ENCODE measurements around the gene AGO1. TPM values are rescaled to one million over a fixed set of nuclear protein-coding genes. Genes with fewer than 3 reads are reported as not detected.
"Not testable (repeated sequence)": the region's sequence is repeated elsewhere in the genome, so short reads cannot be mapped to it uniquely, and the experiment has no call there.

AGO1 gene
- total RNA-seq, 2 experiments from 2014 or later, result 20.8 to 21.3 TPM

GRCh38 chr1:35852241-35852640 lies 30.8 kb upstream of the AGO1 start:
- H3K27me3 Mint-ChIP-seq (ENCODE audit: low read depth), result no peaks in the 10 kb centered on the region
- no peak overlapping the region for H3K27ac Mint-ChIP-seq
- H3K36me3 Mint-ChIP-seq (ENCODE audit: low read depth), result peaks cover 16% of the 10 kb centered on the region
- DNase-seq, result no peak
- no peaks in the 10 kb centered on the region for H3K9me3 Mint-ChIP-seq (ENCODE audit: insufficient read depth)
- no peak for ATAC-seq
- H3K4me1 Mint-ChIP-seq (ENCODE audit: low read depth), result no peaks in the 10 kb centered on the region
- CTCF ChIA-PET, result no interaction called here
- no peak overlapping the region for H3K4me3 Mint-ChIP-seq
- POLR2A ChIA-PET, result no interaction called here

DNA sequence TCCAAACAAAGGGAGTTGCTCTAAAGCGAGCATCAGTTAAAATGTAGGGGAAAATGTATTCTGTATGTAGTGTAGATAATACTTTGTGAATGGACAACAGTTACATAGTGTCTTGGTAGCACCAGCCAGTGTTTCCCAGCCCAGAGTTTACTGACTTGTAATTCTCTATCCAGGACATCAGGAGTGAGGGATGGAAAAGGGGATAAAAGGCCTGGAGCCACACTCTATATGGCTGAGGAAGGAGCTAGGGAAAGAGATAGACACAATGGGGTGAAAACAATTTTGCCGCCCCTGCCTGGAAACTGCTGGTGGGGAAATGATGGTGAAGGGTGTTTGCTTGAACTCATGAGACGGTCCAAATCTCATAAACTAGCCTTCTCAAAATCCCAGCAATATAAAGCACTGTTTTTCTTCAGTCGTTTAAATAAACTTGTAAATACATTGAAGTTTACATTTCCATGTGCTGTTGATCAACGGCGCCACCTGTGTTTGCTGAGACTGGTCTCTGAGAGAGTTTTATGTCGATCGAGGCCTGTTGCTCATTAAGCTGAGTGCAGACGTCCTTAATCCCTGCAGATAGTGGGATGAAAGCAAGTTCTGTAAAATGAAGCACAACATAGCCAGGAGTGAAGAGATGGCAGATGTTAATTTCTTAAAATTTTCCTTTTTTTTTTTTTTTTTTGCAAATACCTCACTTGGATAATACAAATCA lies 27.9 kb upstream of the AGO1 start:
- H3K27me3 Mint-ChIP-seq (ENCODE audit: low read depth), result no peaks in the 10 kb centered on the region
- no peaks in the 10 kb centered on the region for H3K4me1 Mint-ChIP-seq (ENCODE audit: low read depth)
- H3K36me3 Mint-ChIP-seq (ENCODE audit: low read depth), result peaks cover 14% of the 10 kb centered on the region
- H3K4me3 Mint-ChIP-seq, result no peak overlapping the region
- ATAC-seq (no peak), DNase-seq (no peak)
- H3K27ac Mint-ChIP-seq, result no peak overlapping the region
- no peaks in the 10 kb centered on the region for H3K9me3 Mint-ChIP-seq (ENCODE audit: insufficient read depth)
- POLR2A ChIA-PET, result no interaction called here
- CTCF ChIA-PET, result interaction anchor here (2.1 kb wide), 1 partner anchor 27 kb away, joined by 12 read pairs; the partner anchor contains the start of gene AGO1

- Mint-ChIP-seq H3K4me3 (no peak overlapping the region), H3K36me3 (ENCODE audit: low read depth) (peaks cover 4% of the 10 kb centered on the region), H3K9me3 (ENCODE audit: insufficient read depth) (no peaks in the 10 kb centered on the region), H3K27ac (no peak overlapping the region), H3K4me1 (ENCODE audit: low read depth) (no peaks in the 10 kb centered on the region), H3K27me3 (ENCODE audit: low read depth) (peaks cover 8% of the 10 kb centered on the region)
- POLR2A ChIA-PET, result no interaction called here
- no peak for ATAC-seq
- DNase-seq, result no peak
- CTCF ChIA-PET, result interaction anchor here (2.1 kb wide), 1 partner anchor 25 kb away, joined by 12 read pairs; the partner anchor contains the start of gene AGO1
These were observed 26.0 kb upstream of the AGO1 start for GRCh38 chr1:35856964-35857363.

GRCh38 chr1:35857830-35858229 lies 25.2 kb upstream of the AGO1 start:
- Mint-ChIP-seq H3K4me1 (ENCODE audit: low read depth) (no peaks in the 10 kb centered on the region), H3K4me3 (no peak overlapping the region), H3K9me3 (ENCODE audit: insufficient read depth) (no peaks in the 10 kb centered on the region), H3K27ac (no peak overlapping the region), H3K27me3 (ENCODE audit: low read depth) (peaks cover 8% of the 10 kb centered on the region), H3K36me3 (ENCODE audit: low read depth) (peaks cover 4% of the 10 kb centered on the region)
- no peak for DNase-seq
- ChIA-PET POLR2A (no interaction called here), CTCF (interaction anchor here (0.7 kb wide), 1 partner anchor 22 kb away, joined by 3 read pairs; no protein-coding TSS in a partner anchor)
- no peak for ATAC-seq

DNA sequence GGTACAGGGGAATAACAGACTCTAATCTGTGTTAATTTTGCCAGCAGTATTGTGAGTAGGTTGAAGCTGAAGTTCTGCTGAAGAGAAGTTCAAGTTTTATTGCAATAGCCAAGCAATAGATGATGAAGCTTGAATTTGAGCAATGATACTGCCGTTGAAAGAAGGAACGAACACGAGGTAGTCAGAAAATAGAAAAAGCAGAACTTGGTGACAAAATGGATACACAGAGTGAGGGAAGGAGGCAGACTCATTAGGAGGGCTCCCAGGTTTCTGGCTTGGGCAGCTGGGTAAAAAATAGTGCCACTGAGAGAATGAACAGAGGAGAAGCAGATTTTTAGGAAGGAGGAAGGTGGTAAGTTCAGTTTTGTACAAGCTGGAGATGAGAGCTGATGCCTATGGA lies 22.3 kb upstream of the AGO1 start:
- Mint-ChIP-seq H3K4me3 (no peak overlapping the region), H3K36me3 (ENCODE audit: low read depth) (no peaks in the 10 kb centered on the region), H3K9me3 (ENCODE audit: insufficient read depth) (no peaks in the 10 kb centered on the region), H3K27ac (no peak overlapping the region), H3K27me3 (ENCODE audit: low read depth) (peaks cover 10% of the 10 kb centered on the region), H3K4me1 (ENCODE audit: low read depth) (no peaks in the 10 kb centered on the region)
- ATAC-seq, result no peak
- no peak for DNase-seq
- ChIA-PET CTCF (interaction anchor here (0.9 kb wide), 1 partner anchor 22 kb away, joined by 3 read pairs; the partner anchor contains the start of gene AGO1), POLR2A (interaction anchor here (0.6 kb wide), 1 partner anchor 1992 kb away, joined by 5 read pairs; no protein-coding TSS in a partner anchor)

DNA sequence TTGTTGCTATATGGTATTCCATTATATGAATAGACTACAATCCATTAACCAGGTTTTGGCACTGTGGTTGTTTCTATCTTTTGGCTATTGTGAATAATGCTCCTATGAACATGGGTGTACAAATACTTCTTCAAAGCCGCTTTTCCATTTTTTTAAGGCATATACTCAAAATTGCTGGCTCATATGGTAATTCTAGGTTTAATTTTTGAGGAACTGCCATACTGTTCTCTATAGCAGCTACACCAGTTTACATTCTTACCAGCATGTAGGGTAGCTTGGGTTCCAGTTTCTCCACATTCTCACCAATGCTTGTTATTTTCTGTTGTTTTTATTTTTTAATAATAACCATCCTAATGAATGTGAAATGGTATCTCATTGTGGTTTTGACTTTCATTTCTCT lies 19.9 kb upstream of the AGO1 start:
- Mint-ChIP-seq H3K9me3 (ENCODE audit: insufficient read depth) (no peaks in the 10 kb centered on the region), H3K27ac (no peak overlapping the region), H3K36me3 (ENCODE audit: low read depth) (no peaks in the 10 kb centered on the region), H3K4me3 (no peak overlapping the region), H3K4me1 (ENCODE audit: low read depth) (no peaks in the 10 kb centered on the region), H3K27me3 (ENCODE audit: low read depth) (peaks cover 10% of the 10 kb centered on the region)
- DNase-seq, result no peak
- ChIA-PET POLR2A (no interaction called here), CTCF (interaction anchor here (0.9 kb wide), 1 partner anchor 20 kb away, joined by 4 read pairs; the partner anchor contains the start of gene AGO1)
- no peak for ATAC-seq

GRCh38 chr1:35863881-35864625 lies 19.0 kb upstream of the AGO1 start:
- Mint-ChIP-seq H3K9me3 (ENCODE audit: insufficient read depth) (no peaks in the 10 kb centered on the region), H3K27ac (no peak overlapping the region), H3K4me3 (no peak overlapping the region), H3K27me3 (ENCODE audit: low read depth) (peaks cover 10% of the 10 kb centered on the region), H3K4me1 (ENCODE audit: low read depth) (no peaks in the 10 kb centered on the region), H3K36me3 (ENCODE audit: low read depth) (no peaks in the 10 kb centered on the region)
- ATAC-seq, result no peak
- CTCF ChIA-PET, result interaction anchor here (0.9 kb wide), 1 partner anchor 19 kb away, joined by 4 read pairs; the partner anchor contains the start of gene AGO1
- no peak for DNase-seq
- POLR2A ChIA-PET, result no interaction called here

- H3K9me3 Mint-ChIP-seq (ENCODE audit: insufficient read depth), result no peaks in the 10 kb centered on the region
- H3K4me3 Mint-ChIP-seq, result no peak overlapping the region
- H3K4me1 Mint-ChIP-seq (ENCODE audit: low read depth), result no peaks in the 10 kb centered on the region
- peaks cover 10% of the 10 kb centered on the region for H3K27me3 Mint-ChIP-seq (ENCODE audit: low read depth)
- no peak for DNase-seq
- no peak overlapping the region for H3K27ac Mint-ChIP-seq
- ChIA-PET CTCF (no interaction called here), POLR2A (no interaction called here)
- ATAC-seq, result no peak
- H3K36me3 Mint-ChIP-seq (ENCODE audit: low read depth), result no peaks in the 10 kb centered on the region
These were observed 18.2 kb upstream of the AGO1 start for GRCh38 chr1:35864813-35865212.

- Mint-ChIP-seq H3K36me3 (ENCODE audit: low read depth) (no peaks in the 10 kb centered on the region), H3K4me1 (ENCODE audit: low read depth) (no peaks in the 10 kb centered on the region), H3K27me3 (ENCODE audit: low read depth) (peaks cover 2% of the 10 kb centered on the region), H3K27ac (no peak overlapping the region), H3K4me3 (no peak overlapping the region), H3K9me3 (ENCODE audit: insufficient read depth) (no peaks in the 10 kb centered on the region)
- ChIA-PET POLR2A (no interaction called here), CTCF (no interaction called here)
- DNase-seq (no peak), ATAC-seq (no peak)
These were observed 16.0 kb upstream of the AGO1 start for GRCh38 chr1:35866991-35867390.

DNA sequence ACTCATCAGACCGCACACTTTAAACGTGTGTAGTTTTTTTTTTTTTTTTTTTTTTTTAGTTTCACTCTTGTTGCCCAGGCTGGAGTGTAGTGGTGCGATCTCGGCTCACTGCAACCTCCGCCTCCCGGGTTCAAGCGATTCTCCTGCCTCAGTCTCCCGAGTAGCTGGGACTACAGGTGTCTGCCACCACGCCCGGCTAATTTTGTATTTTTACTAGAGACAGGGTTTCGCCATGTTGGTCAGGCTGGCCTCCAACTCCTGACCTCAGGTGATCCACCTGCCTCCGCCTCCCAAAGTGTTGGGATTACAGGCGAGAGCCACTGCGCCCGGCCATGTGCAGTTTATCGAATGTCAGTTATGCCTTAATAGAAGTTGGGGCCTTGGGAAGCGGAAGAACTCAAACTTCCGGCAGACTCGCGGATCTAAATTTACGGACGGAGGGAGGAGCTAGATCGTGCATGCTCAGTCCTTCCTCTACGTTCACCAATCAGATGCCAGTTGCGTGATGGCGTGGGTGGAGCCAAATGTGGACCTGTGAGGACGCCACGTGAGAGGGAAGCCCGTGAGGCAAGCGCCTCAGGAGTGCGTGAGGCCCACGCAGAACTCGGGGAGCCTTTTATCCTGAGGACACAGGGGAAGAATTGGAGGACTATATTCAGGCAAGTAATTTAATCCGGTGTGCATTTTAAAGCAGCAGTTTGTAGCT lies 13.6 kb upstream of the AGO1 start:
- ATAC-seq; H3K9me3 Mint-ChIP-seq (ENCODE audit: insufficient read depth); DNase-seq; H3K36me3 Mint-ChIP-seq (ENCODE audit: low read depth); H3K4me1 Mint-ChIP-seq (ENCODE audit: low read depth); POLR2A ChIA-PET; H3K27me3 Mint-ChIP-seq (ENCODE audit: low read depth); H3K27ac Mint-ChIP-seq; H3K4me3 Mint-ChIP-seq: not testable (repeated sequence)
- CTCF ChIA-PET, result interaction anchor here (1.0 kb wide), 1 partner anchor 13 kb away, joined by 3 read pairs; the partner anchor contains the start of gene AGO1

- ChIA-PET CTCF (no interaction called here), POLR2A (no interaction called here)
- ATAC-seq, result no peak
These were observed 12.2 kb upstream of the AGO1 start for GRCh38 chr1:35870651-35871309.

More at GRCh38 chr1:35870651-35871309, 12.2 kb upstream of the AGO1 start:
- no peak overlapping the region for H3K27ac Mint-ChIP-seq
- no peak overlapping the region for H3K4me3 Mint-ChIP-seq
- no peaks in the 10 kb centered on the region for H3K27me3 Mint-ChIP-seq (ENCODE audit: low read depth)
- no peaks in the 10 kb centered on the region for H3K36me3 Mint-ChIP-seq (ENCODE audit: low read depth)
- H3K9me3 Mint-ChIP-seq (ENCODE audit: insufficient read depth), result no peaks in the 10 kb centered on the region
- no peaks in the 10 kb centered on the region for H3K4me1 Mint-ChIP-seq (ENCODE audit: low read depth)
- no peak for DNase-seq
